Fibroblast of skin of right biceps (primary cell): Measurements from ENCODE around the gene GRB14.
A peak's percentile ranks its signal among the peaks of the same experiment; 100 is the strongest.
"Not testable (repeated sequence)": the region's sequence is repeated elsewhere in the genome, so short reads cannot be mapped to it uniquely, and the experiment has no call there.

Experiments used
- DNase-seq: peaks from one replicate; pipeline ENCODE4 v3.0.0-alpha.2; 2013

Gene GRB14

GRCh38 chr2:164554487-164554886 is 66.8 kb downstream of the GRB14 start:
- no peak for DNase-seq

GRCh38 chr2:164551519-164551918 is 69.8 kb downstream of the GRB14 start:
- DNase-seq, result no peak

GRCh38 chr2:164549705-164550104 is 71.6 kb downstream of the GRB14 start:
- DNase-seq, result not testable (repeated sequence)

GRCh38 chr2:164545484-164545883 is 75.8 kb downstream of the GRB14 start:
- DNase-seq, result no peak

GRCh38 chr2:164542581-164543021 is 78.7 kb downstream of the GRB14 start:
- DNase-seq, result peak; percentile 93

- DNase-seq, result peak; percentile 52
Measured at GRCh38 chr2:164538240-164538866, 82.9 kb downstream of the GRB14 start.

- DNase-seq, result no peak
Measured at GRCh38 chr2:164535280-164536025, 85.8 kb downstream of the GRB14 start.

- no peak for DNase-seq
Measured at GRCh38 chr2:164530464-164530863, 90.8 kb downstream of the GRB14 start.

GRCh38 chr2:164523726-164524125 is 97.6 kb downstream of the GRB14 start:
- DNase-seq, result no peak

GRCh38 chr2:164523009-164523408 is 98.3 kb downstream of the GRB14 start:
- peak; percentile 65 for DNase-seq

GRCh38 chr2:164522561-164522981 is 98.7 kb downstream of the GRB14 start:
- DNase-seq, result no peak

- DNase-seq, result no peak
Measured at GRCh38 chr2:164515734-164516133, 105.5 kb downstream of the GRB14 start.

GRCh38 chr2:164515030-164515429 is 106.3 kb downstream of the GRB14 start:
- no peak for DNase-seq

- DNase-seq, result peak; percentile 74
Measured at GRCh38 chr2:164514491-164514890, 106.8 kb downstream of the GRB14 start.

GRCh38 chr2:164512871-164513270 is 108.4 kb downstream of the GRB14 start:
- no peak for DNase-seq

- no peak for DNase-seq
Measured at GRCh38 chr2:164511738-164512137, 109.5 kb downstream of the GRB14 start.

- DNase-seq, result no peak
Measured at GRCh38 chr2:164510895-164511294, 110.4 kb downstream of the GRB14 start.

- DNase-seq, result no peak
Measured at GRCh38 chr2:164509137-164509877, 112.0 kb downstream of the GRB14 start.

GRCh38 chr2:164504253-164504652 is 117.0 kb downstream of the GRB14 start:
- DNase-seq, result no peak

- no peak for DNase-seq
Measured at GRCh38 chr2:164498836-164499235, 122.4 kb downstream of the GRB14 start.

- no peak for DNase-seq
Measured at GRCh38 chr2:164496881-164497280, 124.4 kb downstream of the GRB14 start.

- no peak for DNase-seq
Measured at GRCh38 chr2:164496421-164496820, 124.9 kb downstream of the GRB14 start.

- DNase-seq, result peak; percentile 59
Measured at GRCh38 chr2:164495491-164496223, 125.6 kb downstream of the GRB14 start.
